Astrocyte of the spinal cord (primary cell): Measurements from ENCODE around the gene SLC24A4.
A peak's percentile ranks its signal among the peaks of the same experiment; 100 is the strongest.

Source experiments
- DNase-seq: peaks from one replicate; pipeline ENCODE4 v3.0.0; 2011; ENCODE audit warnings: low read depth, low spot score
- H3K4me3 ChIP-seq: 2 replicates; pipeline ENCODE4 v1.5.1; 2011; ENCODE audit warnings: low read depth, mild to moderate bottlenecking, low read length, moderate library complexity
- CTCF ChIP-seq: IDR thresholded peaks from 2 replicates; pipeline ENCODE4 v1.5.1; 2012; ENCODE audit warnings: low read depth, mild to moderate bottlenecking, low read length, inconsistent platforms
- in situ Hi-C: cut with HindIII; loops from 2 replicates; pipeline ENCODE4 v1.10.0; 2017; ENCODE audit warnings: low sequenced_read_pairs

SLC24A4 gene

GRCh38 chr14:92340071-92340470, 17.1 kb downstream of the SLC24A4 start:
- in situ Hi-C loops, result no loop called here
- DNase-seq, result no peak
- TF ChIP-seq CTCF, result no peak
- no peak overlapping the region for H3K4me3 ChIP-seq

- TF ChIP-seq CTCF, result no peak
- in situ Hi-C loops, result no loop called here
- no peak overlapping the region for H3K4me3 ChIP-seq
- DNase-seq, result no peak
These were observed 18.0 kb downstream of the SLC24A4 start for GRCh38 chr14:92340931-92341330.

- H3K4me3 ChIP-seq, result no peak overlapping the region
- DNase-seq, result no peak
- no peak for TF ChIP-seq CTCF
- in situ Hi-C loops, result no loop called here
These were observed 18.8 kb downstream of the SLC24A4 start for GRCh38 chr14:92341791-92342190.

GRCh38 chr14:92348154-92348553, 25.2 kb downstream of the SLC24A4 start:
- TF ChIP-seq CTCF, result no peak
- in situ Hi-C loops, result no loop called here
- DNase-seq, result no peak
- H3K4me3 ChIP-seq, result no peak overlapping the region

- in situ Hi-C loops, result no loop called here
- H3K4me3 ChIP-seq, result no peak overlapping the region
- no peak for TF ChIP-seq CTCF
- DNase-seq, result no peak
These were observed 28.8 kb downstream of the SLC24A4 start for GRCh38 chr14:92351750-92352149.

- DNase-seq, result no peak
These were observed 29.4 kb downstream of the SLC24A4 start for GRCh38 chr14:92352158-92352985.

More at GRCh38 chr14:92352158-92352985, 29.4 kb downstream of the SLC24A4 start:
- in situ Hi-C loops, result no loop called here
- H3K4me3 ChIP-seq, result no peak overlapping the region
- TF ChIP-seq CTCF, result peak; percentile 23
